ENCODE results near the gene ICOSLG. TPM values are rescaled to one million over a fixed set of nuclear protein-coding genes. Genes with fewer than 3 reads are reported as not detected.
"Not testable (repeated sequence)": the region's sequence is repeated elsewhere in the genome, so short reads cannot be mapped to it uniquely, and the experiment has no call there.

ICOSLG gene
- polyA plus RNA-seq, 5 donors = 1.5 to 3.4 (median 3.0) TPM

- DNase-seq = no peak
Observed at GRCh38 chr21:44267655-44268142, 27.0 kb upstream of the ICOSLG start.

DNA sequence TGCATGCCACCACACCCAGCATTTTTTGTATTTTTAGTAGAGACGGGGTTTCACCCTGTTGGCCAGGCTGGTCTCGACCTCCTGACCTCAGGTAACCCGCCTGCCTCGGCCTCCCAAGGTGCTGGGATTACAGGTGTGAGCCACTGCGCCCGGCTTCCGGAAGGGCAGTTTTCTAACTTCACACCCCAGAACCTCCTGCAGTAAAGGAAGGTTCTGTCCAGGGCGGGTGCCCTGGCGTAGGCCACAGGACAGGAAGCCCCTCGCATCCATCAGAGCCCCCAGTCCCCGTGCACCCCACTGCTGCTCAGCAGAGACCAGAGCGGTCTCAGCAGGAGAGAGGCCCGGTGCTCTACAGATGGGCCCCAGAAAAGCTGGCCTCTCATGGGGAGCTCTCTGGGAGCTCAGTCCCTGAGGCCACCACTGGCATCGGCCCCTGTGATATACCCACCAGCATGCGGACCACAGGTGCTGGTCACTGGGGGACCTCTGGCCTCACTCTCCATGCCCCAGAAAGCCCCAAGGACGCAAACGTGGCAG is 25.1 kb upstream of the ICOSLG start:
- no peak for DNase-seq

DNA sequence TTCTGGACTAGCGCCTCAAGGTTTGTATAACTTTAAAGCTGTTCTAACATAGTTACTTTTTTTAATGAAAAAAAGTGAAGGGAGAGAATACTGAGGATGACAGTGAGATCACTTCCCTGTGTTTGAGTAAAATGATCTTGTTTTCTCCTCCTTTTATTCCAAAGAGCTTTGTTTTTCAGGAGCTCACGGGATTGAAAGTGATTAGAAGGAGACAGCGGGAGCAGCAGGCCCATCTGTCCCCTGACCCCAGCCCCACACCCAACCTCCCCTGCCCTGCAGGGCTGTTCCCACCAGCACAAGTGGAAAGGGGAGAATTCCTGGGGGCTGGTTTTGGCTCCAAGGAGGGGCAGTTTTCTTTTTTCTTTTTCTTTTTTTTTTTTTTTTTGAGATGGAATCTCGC is 23.0 kb upstream of the ICOSLG start:
- no peak for DNase-seq

- no peak for DNase-seq
Observed at GRCh38 chr21:44263221-44263760, 22.5 kb upstream of the ICOSLG start.

DNA sequence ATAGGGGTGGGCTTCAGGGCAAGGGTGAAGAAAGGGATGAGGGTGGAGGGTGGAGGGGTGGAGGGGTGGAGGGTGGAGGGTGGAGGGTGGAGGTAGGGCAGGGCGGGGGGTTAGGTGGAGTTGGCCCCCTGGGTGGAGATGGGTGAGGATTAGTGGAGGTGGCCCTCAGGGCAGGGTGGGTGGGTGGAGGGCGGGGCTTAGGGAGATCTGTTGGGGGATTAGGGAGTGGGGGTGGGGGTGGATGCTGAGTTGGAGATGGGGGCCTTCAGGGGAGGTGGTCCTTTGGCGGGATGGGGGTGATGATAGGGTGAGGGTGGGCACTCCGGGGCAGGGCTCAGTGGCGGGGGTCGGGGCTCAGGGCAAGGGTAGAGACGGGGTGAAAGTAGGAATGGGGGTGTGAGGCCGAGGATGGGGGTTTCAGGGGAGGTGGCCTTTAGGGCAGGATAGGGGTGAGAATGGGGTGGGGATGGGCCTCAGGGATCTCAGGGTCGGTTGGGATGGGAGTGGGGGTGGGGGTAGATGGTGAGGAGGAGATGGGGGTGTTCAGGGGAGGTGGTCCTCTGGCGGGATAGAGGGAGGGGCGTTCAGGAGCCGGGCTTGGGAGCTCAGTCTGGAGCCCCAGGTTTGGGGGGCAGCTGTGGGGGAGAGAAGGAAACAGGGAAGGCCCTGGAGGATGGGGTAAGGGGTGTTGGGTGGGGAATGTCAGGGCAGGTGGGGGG is 21.8 kb upstream of the ICOSLG start:
- no peak for DNase-seq

DNA sequence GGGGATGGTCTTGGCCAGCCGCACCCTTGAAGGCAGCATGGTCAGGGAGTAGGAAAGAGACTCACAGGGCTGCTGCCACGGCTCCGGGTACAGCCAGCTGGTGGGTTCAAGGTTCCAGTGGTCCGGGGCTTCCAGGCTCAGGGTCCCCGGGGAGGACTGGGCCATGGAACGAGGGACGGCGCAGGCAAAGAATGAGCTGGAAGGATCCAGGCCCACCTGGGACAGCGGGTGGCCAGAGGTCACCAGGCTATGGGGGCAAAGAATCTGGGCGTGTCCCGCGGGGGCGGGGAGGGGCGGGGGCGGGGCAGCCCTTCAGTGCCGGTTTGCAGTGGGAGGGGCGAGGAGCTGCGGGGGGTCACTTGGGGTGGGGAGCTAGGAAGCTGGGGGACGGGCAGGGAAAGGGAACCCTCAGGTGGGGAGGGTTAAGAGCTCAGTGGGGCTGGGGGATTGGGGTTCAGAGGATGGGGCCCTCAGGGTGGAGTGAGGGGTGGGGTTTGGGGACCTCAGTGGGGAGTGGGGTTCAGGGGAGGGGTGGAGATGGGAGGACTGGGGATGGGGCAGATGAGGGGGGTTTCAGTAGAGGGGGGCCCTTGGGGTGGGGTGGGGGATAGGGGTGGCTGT is 21.0 kb upstream of the ICOSLG start, which contains the start of gene DNMT3L:
Gene DNMT3L (minus strand): TSS at position 223 of the 621 bp plus-strand sequence. CDS start 638 bp downstream, outside the sequence.
- no peak for DNase-seq

- no peak for DNase-seq
Observed at GRCh38 chr21:44260791-44261631, 20.3 kb upstream of the ICOSLG start.

GRCh38 chr21:44260066-44260465 is 19.3 kb upstream of the ICOSLG start:
- DNase-seq = no peak

- DNase-seq = no peak
Observed at GRCh38 chr21:44259082-44259705, 18.5 kb upstream of the ICOSLG start.

DNA sequence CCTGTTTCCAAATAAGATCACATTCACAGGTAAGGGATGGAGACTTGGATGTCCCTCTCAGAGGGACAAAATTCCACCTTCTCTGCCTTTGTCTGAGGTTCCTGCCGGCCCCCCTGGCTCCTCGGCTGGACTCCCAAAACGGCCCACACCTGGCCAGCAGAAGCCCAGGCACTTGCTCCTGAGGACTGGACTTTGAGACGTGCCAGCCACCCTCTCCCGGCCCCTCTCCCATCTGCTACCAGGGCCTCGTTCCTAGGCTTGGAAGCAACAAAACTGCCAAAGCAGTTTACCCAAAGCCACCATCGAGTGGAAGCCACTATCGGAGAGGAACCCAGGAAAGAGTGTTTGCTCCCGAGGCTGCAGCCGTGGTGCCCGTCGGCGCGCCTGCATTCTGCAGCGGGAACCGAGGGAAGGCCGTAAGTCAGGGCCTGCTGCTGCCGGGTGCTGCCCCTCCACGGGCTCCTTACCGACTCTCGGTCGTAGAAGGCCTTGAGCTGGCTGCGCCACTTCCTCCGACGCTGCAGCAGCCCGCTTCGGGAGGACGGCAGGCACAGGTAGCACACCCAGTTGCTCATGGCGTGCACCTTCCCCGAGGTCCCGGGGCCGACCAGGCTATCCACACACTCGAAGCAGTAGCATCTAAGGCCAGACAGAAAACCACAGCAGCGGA is 17.4 kb upstream of the ICOSLG start:
- DNase-seq = no peak

DNA sequence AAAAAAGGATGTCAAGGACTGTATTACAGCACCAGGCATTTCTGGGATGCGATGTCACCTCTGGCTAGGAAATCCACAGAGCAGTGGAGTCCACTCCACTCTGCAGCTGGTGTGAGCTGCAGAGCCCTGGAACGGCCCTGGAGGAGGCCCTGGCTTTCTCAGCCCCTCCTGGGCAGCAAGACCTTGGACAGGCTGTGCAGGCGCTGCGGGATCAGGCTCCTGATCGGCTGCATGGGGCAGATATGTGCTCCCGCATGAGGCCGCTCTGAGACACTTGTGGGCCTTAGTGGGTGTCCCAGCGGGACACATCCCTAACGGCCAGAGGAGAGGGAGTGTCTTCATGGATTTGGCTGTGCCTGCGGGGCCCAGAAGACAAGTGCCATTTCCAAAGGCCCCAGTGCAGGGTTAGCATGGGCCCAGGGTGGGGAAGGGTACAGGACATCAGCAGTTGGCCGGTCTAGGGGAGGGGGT is 14.8 kb upstream of the ICOSLG start:
- DNase-seq = no peak

DNA sequence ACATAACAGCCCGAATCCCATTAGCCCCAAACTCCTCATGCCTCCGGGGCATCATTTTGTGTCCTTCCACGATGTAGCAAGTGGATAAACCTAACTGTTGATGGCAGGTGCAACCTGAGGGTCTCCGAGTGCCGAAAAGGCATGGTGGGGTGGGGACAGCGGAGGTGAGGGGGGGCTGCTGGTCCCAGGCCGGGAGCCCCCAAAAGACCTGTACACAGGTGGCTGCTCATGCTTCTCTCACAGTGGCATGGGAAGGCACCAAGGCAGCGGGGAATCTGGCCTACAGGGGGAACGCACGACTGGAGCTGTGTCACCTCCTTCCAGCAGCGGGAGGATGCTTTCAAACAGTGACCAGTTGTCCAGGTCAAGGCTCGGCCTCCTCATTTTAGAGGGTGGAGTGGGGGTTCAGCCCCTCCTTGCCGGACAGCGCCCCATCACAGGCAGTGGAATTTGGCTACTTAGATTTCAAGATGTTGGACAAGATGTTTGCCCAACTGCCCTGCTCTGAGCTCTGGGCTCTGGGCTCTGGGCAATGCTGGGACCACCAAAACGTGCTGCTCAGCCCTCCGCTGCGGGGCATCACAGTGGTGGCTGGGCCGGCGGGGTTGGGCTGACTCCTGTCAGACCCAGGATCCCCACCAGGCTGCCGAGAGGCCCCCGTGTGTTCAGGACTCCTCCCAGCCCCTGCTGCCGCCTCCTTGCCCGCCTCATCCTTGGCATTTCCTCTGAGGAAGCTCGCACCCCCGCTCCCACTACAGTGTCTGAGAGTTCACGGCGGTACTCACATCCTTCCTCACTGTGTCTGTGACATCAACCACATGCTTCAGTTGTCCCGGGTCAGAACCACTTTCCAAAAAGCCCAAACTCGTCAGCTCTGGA is 13.3 kb upstream of the ICOSLG start:
- DNase-seq = no peak

GRCh38 chr21:44249204-44250037 is 8.7 kb upstream of the ICOSLG start:
- DNase-seq = not testable (repeated sequence)

GRCh38 chr21:44247904-44248303 is 7.2 kb upstream of the ICOSLG start:
- DNase-seq = not testable (repeated sequence)

- DNase-seq = not testable (repeated sequence)
Observed at GRCh38 chr21:44243980-44244379, 3.2 kb upstream of the ICOSLG start.

DNA sequence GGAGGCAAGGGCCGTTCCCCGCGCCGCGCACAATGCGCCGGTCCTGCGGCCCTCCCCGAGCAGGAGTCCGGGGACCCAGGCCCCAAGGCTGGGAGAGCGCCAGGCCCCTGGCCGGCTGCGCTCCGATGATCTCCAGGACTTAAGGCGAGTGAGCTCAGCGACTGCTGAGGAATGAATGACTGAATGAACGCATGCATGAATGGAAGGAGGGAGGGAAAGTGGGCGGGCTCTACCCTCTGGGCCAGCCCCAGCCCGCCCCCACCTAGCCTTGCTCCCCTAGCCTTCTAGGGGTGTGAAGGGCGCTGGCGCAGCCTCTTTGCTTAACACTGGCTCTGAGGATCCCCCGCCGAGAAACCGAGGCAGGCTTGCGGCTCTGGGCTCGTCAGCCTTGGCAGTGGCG is 538 bp upstream of the ICOSLG start:
- DNase-seq = not testable (repeated sequence)

DNA sequence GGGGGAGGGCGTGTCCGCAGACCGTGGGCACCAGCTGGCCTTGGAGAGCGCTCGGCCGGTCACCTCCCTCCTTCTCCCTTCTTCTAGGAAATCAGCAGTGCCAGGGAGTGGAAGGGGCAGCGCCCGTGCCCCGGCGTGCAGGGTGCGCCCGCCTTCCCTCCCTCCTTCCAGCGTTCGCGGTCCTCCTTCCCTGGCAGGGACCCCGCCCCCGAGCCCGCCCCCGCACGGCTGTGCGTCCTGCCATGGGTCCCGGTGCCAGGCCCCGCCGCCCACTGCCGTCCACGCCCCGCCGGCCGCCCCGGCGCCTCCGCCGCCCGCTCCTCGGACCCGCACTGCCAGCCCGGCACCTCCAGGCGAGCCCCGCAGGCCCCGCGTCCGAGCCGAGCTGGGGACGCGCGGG is 390 bp downstream of the ICOSLG start:
- DNase-seq = not testable (repeated sequence)

- DNase-seq = not testable (repeated sequence)
Observed at GRCh38 chr21:44229561-44229960, 11.2 kb downstream of the ICOSLG start.
